ENCODE results near the gene MAMDC4.

MAMDC4 gene

GRCh38 chr9:136820971-136821825 lies 30.9 kb upstream of the MAMDC4 start:
- DNase-seq (ENCODE audit: low read depth), result no peak
- no peak overlapping the region for H3K4me3 ChIP-seq (ENCODE audit: low read depth, low read length)
- TF ChIP-seq, protein P1, sequence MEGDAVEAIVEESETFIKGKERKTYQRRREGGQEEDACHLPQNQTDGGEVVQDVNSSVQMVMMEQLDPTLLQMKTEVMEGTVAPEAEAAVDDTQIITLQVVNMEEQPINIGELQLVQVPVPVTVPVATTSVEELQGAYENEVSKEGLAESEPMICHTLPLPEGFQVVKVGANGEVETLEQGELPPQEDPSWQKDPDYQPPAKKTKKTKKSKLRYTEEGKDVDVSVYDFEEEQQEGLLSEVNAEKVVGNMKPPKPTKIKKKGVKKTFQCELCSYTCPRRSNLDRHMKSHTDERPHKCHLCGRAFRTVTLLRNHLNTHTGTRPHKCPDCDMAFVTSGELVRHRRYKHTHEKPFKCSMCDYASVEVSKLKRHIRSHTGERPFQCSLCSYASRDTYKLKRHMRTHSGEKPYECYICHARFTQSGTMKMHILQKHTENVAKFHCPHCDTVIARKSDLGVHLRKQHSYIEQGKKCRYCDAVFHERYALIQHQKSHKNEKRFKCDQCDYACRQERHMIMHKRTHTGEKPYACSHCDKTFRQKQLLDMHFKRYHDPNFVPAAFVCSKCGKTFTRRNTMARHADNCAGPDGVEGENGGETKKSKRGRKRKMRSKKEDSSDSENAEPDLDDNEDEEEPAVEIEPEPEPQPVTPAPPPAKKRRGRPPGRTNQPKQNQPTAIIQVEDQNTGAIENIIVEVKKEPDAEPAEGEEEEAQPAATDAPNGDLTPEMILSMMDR (IDR thresholded peaks at IDR 0.05; ENCODE audit: control insufficient read depth, extremely low read depth, insufficient read depth), result no peak

DNA sequence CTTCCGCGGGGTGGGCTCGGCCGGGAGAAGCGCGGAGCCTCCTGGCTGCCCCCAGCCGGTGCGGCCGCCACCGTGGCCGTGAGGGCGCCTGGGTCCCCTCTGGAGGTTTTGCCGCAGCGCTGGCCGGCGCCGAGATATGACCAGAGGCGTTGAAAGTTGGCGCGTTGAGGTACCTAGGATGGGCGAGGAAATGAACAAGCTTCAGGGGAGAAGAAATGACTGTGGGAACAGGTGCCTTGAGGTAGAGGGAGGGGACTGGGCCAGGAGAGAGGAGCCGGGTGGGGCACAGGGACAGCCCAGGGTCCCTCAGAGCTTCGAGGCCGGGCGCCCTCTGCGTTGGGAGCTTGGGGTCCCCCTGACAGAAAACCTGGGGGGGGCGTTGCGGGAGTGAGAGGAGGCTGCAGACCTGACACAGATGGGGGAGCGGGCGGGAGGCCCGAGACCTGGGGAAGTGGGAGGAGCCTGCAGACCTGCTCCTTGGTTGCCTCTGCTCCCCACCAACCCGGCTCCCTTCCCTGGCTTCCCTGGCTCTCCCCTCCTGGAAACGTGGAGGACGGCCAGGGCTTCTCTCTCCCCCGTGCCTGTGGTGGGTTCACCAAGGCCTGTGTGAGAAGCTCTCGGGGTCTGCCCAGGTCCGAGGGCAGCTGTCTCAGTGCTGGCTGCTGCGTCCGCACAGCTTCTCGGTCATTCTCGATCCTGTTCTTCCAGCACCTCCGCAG lies 30.2 kb upstream of the MAMDC4 start:
- no peak for DNase-seq (ENCODE audit: low read depth)
- TF ChIP-seq, protein P1 (IDR thresholded peaks at IDR 0.05; ENCODE audit: control insufficient read depth, extremely low read depth, insufficient read depth), result no peak
- no peak overlapping the region for H3K4me3 ChIP-seq (ENCODE audit: low read depth, low read length)

- no peak for DNase-seq (ENCODE audit: low read depth)
- TF ChIP-seq, protein P1 (IDR thresholded peaks at IDR 0.05; ENCODE audit: control insufficient read depth, extremely low read depth, insufficient read depth), result no peak
These were observed 28.8 kb upstream of the MAMDC4 start for GRCh38 chr9:136823136-136824046.

DNA sequence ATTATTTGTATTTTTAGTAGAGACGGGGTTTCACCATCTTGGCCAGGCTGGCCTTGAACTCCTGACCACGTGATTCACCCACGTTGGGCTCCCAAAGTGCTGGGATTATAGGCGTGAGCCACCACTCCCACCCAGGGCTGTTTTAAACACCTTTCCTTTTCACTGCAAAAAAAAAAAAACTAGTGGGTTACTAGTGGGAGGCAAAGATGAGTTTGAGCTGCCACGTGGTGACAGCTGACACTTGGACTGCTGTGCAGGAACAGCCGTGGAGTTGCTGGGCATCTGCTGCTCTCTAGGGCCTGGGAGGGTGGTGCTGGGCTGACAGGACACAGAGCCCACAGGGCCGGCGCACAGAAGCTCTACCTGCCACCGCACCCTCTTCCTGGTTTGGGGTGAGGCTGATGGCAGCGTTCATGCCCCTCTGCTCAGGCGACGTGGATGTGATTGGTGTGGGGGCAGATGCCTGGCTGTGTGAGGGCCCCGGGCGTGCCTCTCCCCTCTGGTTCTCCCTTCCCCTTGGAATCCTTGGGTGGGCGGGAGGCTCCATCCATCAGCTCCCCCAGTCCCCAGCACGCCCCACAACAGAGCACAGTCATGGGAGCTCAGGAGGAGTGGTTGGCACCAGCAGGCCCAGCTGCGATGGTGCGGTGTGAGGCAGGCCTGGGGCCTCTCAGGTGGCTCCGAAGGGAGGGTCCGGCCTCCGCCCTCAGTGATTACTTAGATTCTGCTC lies 27.5 kb upstream of the MAMDC4 start:
- DNase-seq (ENCODE audit: low read depth), result no peak
- TF ChIP-seq, protein P1 (IDR thresholded peaks at IDR 0.05; ENCODE audit: control insufficient read depth, extremely low read depth, insufficient read depth), result no peak
- no peak overlapping the region for H3K4me3 ChIP-seq (ENCODE audit: low read depth, low read length)

More at GRCh38 chr9:136823136-136824046, 28.8 kb upstream of the MAMDC4 start:
- no peak overlapping the region for H3K4me3 ChIP-seq (ENCODE audit: low read depth, low read length)

GRCh38 chr9:136825295-136826187 lies 26.6 kb upstream of the MAMDC4 start:
- no peak overlapping the region for H3K4me3 ChIP-seq (ENCODE audit: low read depth, low read length)
- TF ChIP-seq, protein P1 (IDR thresholded peaks at IDR 0.05; ENCODE audit: control insufficient read depth, extremely low read depth, insufficient read depth), result no peak
- no peak for DNase-seq (ENCODE audit: low read depth)
